H9 (cell line): ENCODE measurements around the gene SHISA9. TPM values are rescaled to one million over a fixed set of nuclear protein-coding genes. Genes with fewer than 3 reads are reported as not detected.

Source experiments
- DNase-seq: peaks from one replicate; pipeline ENCODE4 v3.0.0-alpha.2; 2017
- H2AFZ ChIP-seq: one replicate; pipeline ENCODE4 v1.6.1; 2013; ENCODE audit warnings: mild to moderate bottlenecking, low read length, control low read depth, moderate library complexity
- H2AK5ac ChIP-seq: 2 replicates; pipeline ENCODE4 v1.6.1; 2013; ENCODE audit warnings: low read length, control low read depth, mixed read lengths; ENCODE audit not compliant: insufficient read length
- H2BK120ac ChIP-seq: one replicate; pipeline ENCODE4 v1.6.1; 2013; ENCODE audit warnings: low read depth, mild to moderate bottlenecking, low read length, control low read depth, inconsistent platforms; ENCODE audit not compliant: poor library complexity, severe bottlenecking
- H2BK12ac ChIP-seq: 2 replicates; pipeline ENCODE4 v1.6.1; 2013; ENCODE audit warnings: low read length, control low read depth, mixed read lengths, low read depth; ENCODE audit not compliant: insufficient read length
- H2BK15ac ChIP-seq: 2 replicates; pipeline ENCODE4 v1.6.1; 2013; ENCODE audit warnings: low read depth, low read length, control low read depth
- H2BK20ac ChIP-seq: one replicate; pipeline ENCODE4 v1.6.1; 2013; ENCODE audit warnings: low read depth, mild to moderate bottlenecking, low read length, control low read depth, inconsistent platforms; ENCODE audit not compliant: poor library complexity, severe bottlenecking
- H2BK5ac ChIP-seq: 2 replicates; pipeline ENCODE4 v1.6.1; 2013; ENCODE audit warnings: low read length, control low read depth, mixed read lengths; ENCODE audit not compliant: insufficient read length
- H3K14ac ChIP-seq: 2 replicates; pipeline ENCODE4 v1.6.1; 2013; ENCODE audit warnings: low read length, control low read depth; ENCODE audit not compliant: insufficient read depth
- H3K18ac ChIP-seq: 2 replicates; pipeline ENCODE4 v1.6.1; 2013; ENCODE audit warnings: low read depth, mild to moderate bottlenecking, mixed read lengths, low read length, control low read depth; ENCODE audit not compliant: insufficient read length
- H3K23ac ChIP-seq: 2 replicates; pipeline ENCODE4 v1.6.1; 2013; ENCODE audit warnings: low read length, control low read depth, mixed read lengths, low read depth; ENCODE audit not compliant: insufficient read length
- H3K23me2 ChIP-seq: 2 replicates; pipeline ENCODE4 v1.6.1; 2013; ENCODE audit warnings: low read depth, mild to moderate bottlenecking, mixed read lengths, low read length, control low read depth; ENCODE audit not compliant: insufficient read length, poor library complexity, severe bottlenecking
- H3K27ac ChIP-seq: 2 replicates; pipeline ENCODE4 v1.5.1; 2013; ENCODE audit warnings: low read length, control low read depth, mixed read lengths, low read depth; ENCODE audit not compliant: insufficient read length
- H3K27me3 ChIP-seq: 2 replicates; pipeline ENCODE4 v1.6.1; 2013; ENCODE audit warnings: low read length, control low read depth, inconsistent platforms; ENCODE audit not compliant: insufficient read depth
- H3K4ac ChIP-seq: 2 replicates; pipeline ENCODE4 v1.6.1; 2013; ENCODE audit warnings: low read depth, mild to moderate bottlenecking, control low read depth, inconsistent platforms, low read length, moderate library complexity
- H3K4me1 ChIP-seq: 2 replicates; pipeline ENCODE4 v1.6.1; 2013; ENCODE audit warnings: low read length, control low read depth, inconsistent platforms; ENCODE audit not compliant: insufficient read depth
- H3K4me2 ChIP-seq: 2 replicates; pipeline ENCODE4 v1.6.1; 2013; ENCODE audit warnings: low read length, control low read depth, mixed read lengths; ENCODE audit not compliant: insufficient read length, insufficient read depth
- H3K56ac ChIP-seq: 2 replicates; pipeline ENCODE4 v1.6.1; 2013; ENCODE audit warnings: low read depth, mild to moderate bottlenecking, mixed read lengths, low read length, control low read depth; ENCODE audit not compliant: insufficient read length
- H3K79me1 ChIP-seq: 2 replicates; pipeline ENCODE4 v1.6.1; 2013; ENCODE audit warnings: low read depth, mild to moderate bottlenecking, moderate library complexity, low read length, control low read depth, inconsistent platforms; ENCODE audit not compliant: insufficient read depth, poor library complexity, severe bottlenecking
- H3K79me2 ChIP-seq: 2 replicates; pipeline ENCODE4 v1.6.1; 2013; ENCODE audit warnings: low read length, control low read depth, inconsistent platforms; ENCODE audit not compliant: insufficient read depth
- H3K9ac ChIP-seq: 2 replicates; pipeline ENCODE4 v1.6.1; 2013; ENCODE audit warnings: low read length, control low read depth, mixed read lengths; ENCODE audit not compliant: insufficient read length; ENCODE audit errors: extremely low read depth
- H3K9me3 ChIP-seq: one replicate; pipeline ENCODE4 v1.6.1; 2013; ENCODE audit warnings: low read depth, low read length, inconsistent platforms; ENCODE audit not compliant: control insufficient read depth
- H3T11ph ChIP-seq: one replicate; pipeline ENCODE4 v1.6.1; 2013; ENCODE audit warnings: mild to moderate bottlenecking, low read length, control low read depth, inconsistent platforms
- H4K20me1 ChIP-seq: one replicate; pipeline ENCODE4 v1.6.1; 2013; ENCODE audit not compliant: control insufficient read depth, insufficient read length, insufficient read depth
- H4K5ac ChIP-seq: 2 replicates; pipeline ENCODE4 v1.6.1; 2013; ENCODE audit warnings: low read depth, mild to moderate bottlenecking, mixed read lengths, low read length, control low read depth; ENCODE audit not compliant: insufficient read length
- H4K8ac ChIP-seq: replicated peaks from 2 replicates; pipeline ENCODE4 v1.6.1; 2013; ENCODE audit warnings: low read length, control low read depth, mixed read lengths, low read depth; ENCODE audit not compliant: insufficient read length
- H4K91ac ChIP-seq: 2 replicates; pipeline ENCODE4 v1.6.1; 2013; ENCODE audit warnings: low read depth, mild to moderate bottlenecking, moderate library complexity, mixed read lengths, low read length, control low read depth; ENCODE audit not compliant: insufficient read length
- H3K27ac Mint-ChIP-seq, 3 experiments: 2 replicates in 2 of 3; 3 replicates in 1 of 3; pipeline ENCODE4 v1.8.0; 2020 to 2021; ENCODE audit warnings: mixed read lengths in 3 of 3, mild to moderate bottlenecking in 1 of 3, moderate library complexity in 1 of 3
- H3K27me3 Mint-ChIP-seq: 2 replicates; pipeline ENCODE4 v1.8.0; 2021; ENCODE audit warnings: low read depth, mild to moderate bottlenecking, moderate library complexity, mixed read lengths
- H3K36me3 Mint-ChIP-seq, 3 experiments: 2 replicates in 2 of 3; 3 replicates in 1 of 3; pipeline ENCODE4 v1.8.0; 2020 to 2021; ENCODE audit warnings: low read depth in 3 of 3, mixed read lengths in 3 of 3; ENCODE audit not compliant: insufficient read depth in 1 of 3
- H3K4me1 Mint-ChIP-seq, 2 experiments: 2 replicates each; pipeline ENCODE4 v1.8.0; 2020; ENCODE audit warnings: mixed read lengths in 2 of 2
- H3K4me3 Mint-ChIP-seq, 2 experiments: 2 replicates in 1 of 2; 3 replicates in 1 of 2; pipeline ENCODE4 v1.8.0; 2020 to 2021; ENCODE audit warnings: mild to moderate bottlenecking in 2 of 2, mixed read lengths in 2 of 2, moderate library complexity in 1 of 2
- H3K9me3 Mint-ChIP-seq, 2 experiments: 2 replicates in 1 of 2; 3 replicates in 1 of 2; pipeline ENCODE4 v1.8.0; 2020; ENCODE audit warnings: mild to moderate bottlenecking in 2 of 2, mixed read lengths in 2 of 2, moderate library complexity in 1 of 2
- WGBS: extraction: QIAGEN DNeasy Blood & Tissue Kit; methylation state at CpG from one replicate; pipeline ENCODE4 v1.1.7; 2013; ENCODE audit warnings: missing lambda C conversion rate, low lambda C conversion rate, mixed read lengths; ENCODE audit not compliant: insufficient read length; ENCODE audit errors: extremely low coverage; 5-methylcytosine and 5-hydroxymethylcytosine counted together
- total RNA-seq: library from RNA; stranded (reverse); gene quantifications from 2 replicates; pipeline ENCODE4 v1.2.1, GENCODE V29; 2021
- TF ChIP-seq, protein P1 (sequence below): fragments of 200-600 bp; sonication (generic); conservative IDR thresholded peaks from 3 replicates; pipeline ENCODE4 v1.8.0; 2021; ENCODE audit warnings: antibody characterized with exemption, mild to moderate bottlenecking

Gene SHISA9
- total RNA-seq, 1 experiment from 2014 or later = 7.0 TPM

DNA sequence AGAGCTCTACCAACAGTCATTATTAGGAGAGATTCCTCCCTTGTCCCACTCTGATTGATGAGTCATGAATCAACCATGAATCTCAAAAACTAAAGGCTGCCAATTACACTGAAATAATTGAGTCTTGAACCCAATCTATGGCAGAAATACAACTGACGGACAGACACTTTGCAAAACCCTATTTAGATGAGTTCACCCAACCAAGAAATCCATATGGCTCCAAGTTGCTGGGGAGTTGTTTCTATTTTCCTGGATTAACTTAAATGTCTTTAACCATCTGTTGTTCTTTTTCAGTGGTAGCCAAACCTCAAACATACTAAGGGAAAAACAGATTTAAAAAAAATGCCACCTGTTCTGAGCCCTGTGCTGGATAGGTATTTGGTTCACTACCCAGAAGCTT lies 151.0 kb downstream of the SHISA9 start:
- no peak overlapping the region for H2BK15ac ChIP-seq
- Mint-ChIP-seq H3K27ac (no peak overlapping the region), H3K27me3 (no peaks in the 10 kb centered on the region), H3K4me3 (no peak overlapping the region), H3K36me3 (peaks cover 7 to 22% (median 10%) of the 10 kb centered on the region in 3 experiments; a peak in 6 of 7 replicates), H3K9me3 (peaks cover 12 to 15% of the 10 kb centered on the region in 2 experiments), H3K4me1 (peaks cover 4 to 18% of the 10 kb centered on the region in 2 experiments; a peak in 3 of 4 replicates)
- no peak overlapping the region for H3K14ac ChIP-seq
- H4K91ac ChIP-seq = no peak overlapping the region
- peaks cover 5% of the 10 kb centered on the region; the same call in 1 of the 2 replicates for H3K4me1 ChIP-seq
- no peak overlapping the region for H3K27ac ChIP-seq
- H3T11ph ChIP-seq = no peak overlapping the region
- no peak overlapping the region for H3K23ac ChIP-seq
- no peaks in the 10 kb centered on the region; the same call in 1 of the 2 replicates for H3K79me2 ChIP-seq
- peaks cover 9% of the 10 kb centered on the region for H3K9me3 ChIP-seq
- H3K56ac ChIP-seq = no peak overlapping the region
- no peak overlapping the region for H2BK120ac ChIP-seq
- H4K8ac ChIP-seq = no peak overlapping the region
- WGBS = no CpG with 5 or more reads among the region's 1 CpG
- H3K18ac ChIP-seq = no peak overlapping the region
- no peaks in the 10 kb centered on the region for H3K23me2 ChIP-seq
- TF ChIP-seq, protein P1, sequence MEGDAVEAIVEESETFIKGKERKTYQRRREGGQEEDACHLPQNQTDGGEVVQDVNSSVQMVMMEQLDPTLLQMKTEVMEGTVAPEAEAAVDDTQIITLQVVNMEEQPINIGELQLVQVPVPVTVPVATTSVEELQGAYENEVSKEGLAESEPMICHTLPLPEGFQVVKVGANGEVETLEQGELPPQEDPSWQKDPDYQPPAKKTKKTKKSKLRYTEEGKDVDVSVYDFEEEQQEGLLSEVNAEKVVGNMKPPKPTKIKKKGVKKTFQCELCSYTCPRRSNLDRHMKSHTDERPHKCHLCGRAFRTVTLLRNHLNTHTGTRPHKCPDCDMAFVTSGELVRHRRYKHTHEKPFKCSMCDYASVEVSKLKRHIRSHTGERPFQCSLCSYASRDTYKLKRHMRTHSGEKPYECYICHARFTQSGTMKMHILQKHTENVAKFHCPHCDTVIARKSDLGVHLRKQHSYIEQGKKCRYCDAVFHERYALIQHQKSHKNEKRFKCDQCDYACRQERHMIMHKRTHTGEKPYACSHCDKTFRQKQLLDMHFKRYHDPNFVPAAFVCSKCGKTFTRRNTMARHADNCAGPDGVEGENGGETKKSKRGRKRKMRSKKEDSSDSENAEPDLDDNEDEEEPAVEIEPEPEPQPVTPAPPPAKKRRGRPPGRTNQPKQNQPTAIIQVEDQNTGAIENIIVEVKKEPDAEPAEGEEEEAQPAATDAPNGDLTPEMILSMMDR = no peak
- H2BK12ac ChIP-seq = no peak overlapping the region
- H3K79me1 ChIP-seq = no peaks in the 10 kb centered on the region
- no peak overlapping the region for H2BK5ac ChIP-seq
- H3K4ac ChIP-seq = no peak overlapping the region
- no peak overlapping the region for H2AK5ac ChIP-seq
- H4K20me1 ChIP-seq = no peaks in the 10 kb centered on the region
- H2BK20ac ChIP-seq = no peak overlapping the region
- H4K5ac ChIP-seq = no peak overlapping the region
- no peaks in the 10 kb centered on the region for H3K27me3 ChIP-seq
- H3K4me2 ChIP-seq = no peak overlapping the region
- H3K9ac ChIP-seq = no peak overlapping the region
- DNase-seq = no peak
- H2AFZ ChIP-seq = no peak overlapping the region
